SK-N-SH treated with all-trans-retinoic acid at 6 μM for 48 hours (cell line): ENCODE measurements around the gene SLAMF6.

Experiments used
- ATAC-seq: fragments of 200-7000 bp; cut with Tn5 transposase; 3 replicates; pipeline ENCODE4 v1.9.1; 2020; ENCODE audit warnings: mild to moderate bottlenecking, moderate library complexity
- ARNTL ChIP-seq: fragments of 450-650 bp; formaldehyde crosslinking; IDR thresholded peaks from 2 replicates; pipeline ENCODE4 v1.5.0; 2020; ENCODE audit warnings: low read depth, mild to moderate bottlenecking, moderate library complexity, borderline replicate concordance
- BACH2 ChIP-seq: fragments of 250-450 bp; sonication (Bioruptor Pico); IDR thresholded peaks from 2 replicates; pipeline ENCODE4 v1.9.0; 2021; ENCODE audit warnings: mild to moderate bottlenecking, borderline replicate concordance
- CREB5 ChIP-seq: fragments of 250-450 bp; sonication (Bioruptor Pico); IDR thresholded peaks from 2 replicates; pipeline ENCODE4 v1.5.1; 2020; ENCODE audit warnings: low read depth, mild to moderate bottlenecking, moderate library complexity
- CSRNP3 ChIP-seq: fragments of 250-450 bp; sonication (Bioruptor Pico); IDR thresholded peaks from 2 replicates; pipeline ENCODE4 v1.5.1; 2021; ENCODE audit warnings: mild to moderate bottlenecking, moderate library complexity
- ESRRG ChIP-seq: fragments of 250-450 bp; sonication (Bioruptor Pico); IDR thresholded peaks from 2 replicates; pipeline ENCODE4 v1.6.1; 2021; ENCODE audit warnings: mild to moderate bottlenecking
- GLIS3 ChIP-seq: fragments of 250-450 bp; sonication (Bioruptor Pico); IDR thresholded peaks from 2 replicates; pipeline ENCODE4 v1.5.0; 2020; ENCODE audit warnings: mild to moderate bottlenecking, moderate library complexity
- ISL1 ChIP-seq: fragments of 250-450 bp; sonication (Bioruptor Pico); IDR thresholded peaks from 2 replicates; pipeline ENCODE4 v2.1.2; 2022; ENCODE audit warnings: mild to moderate bottlenecking, moderate library complexity
- OSR1 ChIP-seq: fragments of 250-450 bp; sonication (Bioruptor Pico); IDR thresholded peaks from 2 replicates; pipeline ENCODE4 v1.8.0; 2022; ENCODE audit warnings: moderate library complexity, mild to moderate bottlenecking, inconsistent platforms
- PATZ1 ChIP-seq: fragments of 250-450 bp; sonication (Bioruptor Pico); IDR thresholded peaks from 2 replicates; pipeline ENCODE4 v1.8.0; 2020; ENCODE audit warnings: mild to moderate bottlenecking, moderate library complexity, borderline replicate concordance
- POU6F1 ChIP-seq: fragments of 250-450 bp; sonication (Bioruptor Pico); IDR thresholded peaks from 2 replicates; pipeline ENCODE4 v1.8.0; 2021; ENCODE audit warnings: low read depth, mild to moderate bottlenecking, moderate library complexity, borderline replicate concordance
- RARB ChIP-seq: fragments of 250-450 bp; sonication (Bioruptor Pico); IDR thresholded peaks from 2 replicates; pipeline ENCODE4 v1.8.0; 2021; ENCODE audit warnings: mild to moderate bottlenecking, moderate library complexity
- SNAI2 ChIP-seq: fragments of 250-450 bp; sonication (Bioruptor Pico); IDR thresholded peaks from 2 replicates; pipeline ENCODE4 v1.5.0; 2020; ENCODE audit warnings: mild to moderate bottlenecking, moderate library complexity
- TCF4 ChIP-seq: fragments of 250-450 bp; sonication (Bioruptor Pico); IDR thresholded peaks from 2 replicates; pipeline ENCODE4 v1.8.0; 2021; ENCODE audit warnings: mild to moderate bottlenecking, moderate library complexity, borderline replicate concordance
- TOX ChIP-seq: fragments of 250-450 bp; sonication (Bioruptor Pico); IDR thresholded peaks from 2 replicates; pipeline ENCODE4 v1.8.0; 2021; ENCODE audit warnings: mild to moderate bottlenecking, moderate library complexity, borderline replicate concordance
- TSHZ2 ChIP-seq: fragments of 250-450 bp; sonication (Bioruptor Pico); IDR thresholded peaks from 2 replicates; pipeline ENCODE4 v1.5.0; 2020; ENCODE audit warnings: mild to moderate bottlenecking, moderate library complexity
- ZC3H10 ChIP-seq: fragments of 250-450 bp; sonication (Bioruptor Pico); IDR thresholded peaks from 2 replicates; pipeline ENCODE4 v1.5.1; 2021; ENCODE audit warnings: mild to moderate bottlenecking, moderate library complexity
- ZFP3 ChIP-seq: fragments of 250-450 bp; sonication (Bioruptor Pico); IDR thresholded peaks from 2 replicates; pipeline ENCODE4 v1.5.0; 2020; ENCODE audit warnings: mild to moderate bottlenecking, moderate library complexity
- ZFP30 ChIP-seq: fragments of 450-650 bp; formaldehyde crosslinking; IDR thresholded peaks from 2 replicates; pipeline ENCODE4 v1.5.0; 2022; ENCODE audit warnings: mild to moderate bottlenecking, moderate library complexity
- ZNF565 ChIP-seq: fragments of 450-650 bp; formaldehyde crosslinking; conservative IDR thresholded peaks from 2 replicates; pipeline ENCODE4 v1.5.0; 2020; ENCODE audit warnings: low read depth, mild to moderate bottlenecking, moderate library complexity
- ZNF70 ChIP-seq: fragments of 450-650 bp; formaldehyde crosslinking; IDR thresholded peaks from 2 replicates; pipeline ENCODE4 v1.5.0; 2020; ENCODE audit warnings: mild to moderate bottlenecking, moderate library complexity
- ZNF8 ChIP-seq: fragments of 450-650 bp; formaldehyde crosslinking; IDR thresholded peaks from 2 replicates; pipeline ENCODE4 v1.5.0; 2020; ENCODE audit warnings: mild to moderate bottlenecking, moderate library complexity

The SLAMF6 gene

GRCh38 chr1:160460683-160461287, 62.3 kb downstream of the SLAMF6 start:
- TF ChIP-seq RARB (CRISPR knock-in tag) (no peak), ESRRG (no peak), ZNF70 (no peak), ZFP3 (CRISPR knock-in tag) (no peak), CSRNP3 (CRISPR knock-in tag) (no peak), GLIS3 (CRISPR knock-in tag) (no peak), CREB5 (CRISPR knock-in tag) (no peak), TCF4 (CRISPR knock-in tag) (no peak)
- ATAC-seq, result no peak

- TF ChIP-seq POU6F1 (CRISPR knock-in tag) (no peak), ZFP3 (CRISPR knock-in tag) (no peak), ZNF565 (CRISPR knock-in tag) (no peak), RARB (CRISPR knock-in tag) (no peak), ZFP30 (CRISPR knock-in tag) (no peak)
- ATAC-seq, result peak; percentile 46
Measured at GRCh38 chr1:160460214-160460642, 62.8 kb downstream of the SLAMF6 start.

GRCh38 chr1:160459687-160460086, 63.4 kb downstream of the SLAMF6 start:
- no peak for TF ChIP-seq ESRRG
- TF ChIP-seq ZFP30 (CRISPR knock-in tag), result no peak
- TF ChIP-seq TCF4 (CRISPR knock-in tag), result no peak
- TF ChIP-seq PATZ1, result no peak
- TF ChIP-seq ZNF8 (CRISPR knock-in tag), result no peak
- no peak for TF ChIP-seq ZC3H10 (CRISPR knock-in tag)
- TF ChIP-seq RARB (CRISPR knock-in tag), result no peak
- TF ChIP-seq ZFP3 (CRISPR knock-in tag), result no peak
- TF ChIP-seq TSHZ2 (CRISPR knock-in tag), result no peak
- TF ChIP-seq ARNTL (CRISPR knock-in tag), result no peak
- no peak for TF ChIP-seq BACH2 (CRISPR knock-in tag)
- no peak for TF ChIP-seq GLIS3 (CRISPR knock-in tag)
- TF ChIP-seq ISL1 (CRISPR knock-in tag), result no peak
- no peak for ATAC-seq

- ATAC-seq, result no peak
- TF ChIP-seq SNAI2 (CRISPR knock-in tag) (no peak), ARNTL (CRISPR knock-in tag) (no peak), TOX (CRISPR knock-in tag) (no peak), ZNF8 (CRISPR knock-in tag) (no peak), BACH2 (CRISPR knock-in tag) (no peak), ZFP3 (CRISPR knock-in tag) (no peak), TCF4 (CRISPR knock-in tag) (no peak), CREB5 (CRISPR knock-in tag) (no peak), ZNF565 (CRISPR knock-in tag) (no peak), ISL1 (CRISPR knock-in tag) (no peak), OSR1 (CRISPR knock-in tag) (no peak), POU6F1 (CRISPR knock-in tag) (no peak)
Measured at GRCh38 chr1:160459056-160459455, 64.0 kb downstream of the SLAMF6 start.
